Measurements from ENCODE around the gene DYRK1B. TPM values are rescaled to one million over a fixed set of nuclear protein-coding genes. Genes with fewer than 3 reads are reported as not detected.
A peak's percentile ranks its signal among the peaks of the same experiment; 100 is the strongest.

The DYRK1B gene
- total and polyA plus RNA-seq, 12 donors, result 7.3 to 43.5 (median 29.3) TPM

GRCh38 chr19:39819786-39820185 is 14.2 kb downstream of the DYRK1B start:
- 88 to 92% methylated on average over 3 of the region's 3 CpGs for WGBS, 2 donors
- DNase-seq, result no peak
- Histone ChIP-seq H3K9me3 (no peaks in the 10 kb centered on the region), H3K27me3 (no peaks in the 10 kb centered on the region), H3K27ac (no peak overlapping the region), H3K36me3 (peaks cover 0 to 22% (median 0%) of the 10 kb centered on the region in 9 donors), H3K4me3 (no peak overlapping the region), H3K4me1 (peaks cover 0 to 35% (median 13%) of the 10 kb centered on the region in 9 donors)
- intact Hi-C loops (cut with DNase I), result no loop called here
- TF ChIP-seq, protein P1, sequence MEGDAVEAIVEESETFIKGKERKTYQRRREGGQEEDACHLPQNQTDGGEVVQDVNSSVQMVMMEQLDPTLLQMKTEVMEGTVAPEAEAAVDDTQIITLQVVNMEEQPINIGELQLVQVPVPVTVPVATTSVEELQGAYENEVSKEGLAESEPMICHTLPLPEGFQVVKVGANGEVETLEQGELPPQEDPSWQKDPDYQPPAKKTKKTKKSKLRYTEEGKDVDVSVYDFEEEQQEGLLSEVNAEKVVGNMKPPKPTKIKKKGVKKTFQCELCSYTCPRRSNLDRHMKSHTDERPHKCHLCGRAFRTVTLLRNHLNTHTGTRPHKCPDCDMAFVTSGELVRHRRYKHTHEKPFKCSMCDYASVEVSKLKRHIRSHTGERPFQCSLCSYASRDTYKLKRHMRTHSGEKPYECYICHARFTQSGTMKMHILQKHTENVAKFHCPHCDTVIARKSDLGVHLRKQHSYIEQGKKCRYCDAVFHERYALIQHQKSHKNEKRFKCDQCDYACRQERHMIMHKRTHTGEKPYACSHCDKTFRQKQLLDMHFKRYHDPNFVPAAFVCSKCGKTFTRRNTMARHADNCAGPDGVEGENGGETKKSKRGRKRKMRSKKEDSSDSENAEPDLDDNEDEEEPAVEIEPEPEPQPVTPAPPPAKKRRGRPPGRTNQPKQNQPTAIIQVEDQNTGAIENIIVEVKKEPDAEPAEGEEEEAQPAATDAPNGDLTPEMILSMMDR (IDR thresholded peaks at IDR 0.05), result no peak
- ATAC-seq, result no peak

DNA sequence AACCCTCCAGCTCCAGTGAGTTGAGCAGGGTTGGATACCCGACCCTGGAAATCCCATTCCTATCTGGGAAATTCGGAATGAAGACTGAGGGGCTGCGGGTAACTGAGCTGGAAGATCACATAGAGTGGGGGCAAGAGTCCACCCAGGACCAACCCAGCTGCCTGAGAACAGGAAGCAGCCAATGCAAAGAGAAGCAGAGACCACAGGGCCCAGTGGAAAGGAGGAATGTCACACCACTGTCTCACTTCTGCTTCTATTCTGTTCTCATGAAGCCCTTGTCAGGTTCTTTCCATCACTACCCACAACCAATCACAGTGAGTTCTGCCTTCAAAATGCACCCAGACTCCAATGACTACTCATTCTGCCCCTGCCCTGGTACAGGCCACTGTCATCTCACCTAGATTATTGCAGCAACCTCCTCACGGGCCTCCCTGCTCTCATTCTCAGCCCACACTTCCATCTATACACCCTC is 15.3 kb downstream of the DYRK1B start:
- Histone ChIP-seq H3K27me3 (no peaks in the 10 kb centered on the region), H3K4me3 (no peak overlapping the region), H3K4me1 (peaks cover 0 to 29% (median 9%) of the 10 kb centered on the region in 9 donors), H3K9me3 (no peaks in the 10 kb centered on the region), H3K27ac (no peak overlapping the region), H3K36me3 (peaks cover 0 to 22% (median 0%) of the 10 kb centered on the region in 9 donors)
- WGBS, 2 donors, result 91 to 92% methylated on average over 4 of the region's 4 CpGs
- no peak for ATAC-seq
- TF ChIP-seq, protein P1 (IDR thresholded peaks at IDR 0.05), result no peak
- DNase-seq, result no peak
- intact Hi-C loops (cut with DNase I), result no loop called here

DNA sequence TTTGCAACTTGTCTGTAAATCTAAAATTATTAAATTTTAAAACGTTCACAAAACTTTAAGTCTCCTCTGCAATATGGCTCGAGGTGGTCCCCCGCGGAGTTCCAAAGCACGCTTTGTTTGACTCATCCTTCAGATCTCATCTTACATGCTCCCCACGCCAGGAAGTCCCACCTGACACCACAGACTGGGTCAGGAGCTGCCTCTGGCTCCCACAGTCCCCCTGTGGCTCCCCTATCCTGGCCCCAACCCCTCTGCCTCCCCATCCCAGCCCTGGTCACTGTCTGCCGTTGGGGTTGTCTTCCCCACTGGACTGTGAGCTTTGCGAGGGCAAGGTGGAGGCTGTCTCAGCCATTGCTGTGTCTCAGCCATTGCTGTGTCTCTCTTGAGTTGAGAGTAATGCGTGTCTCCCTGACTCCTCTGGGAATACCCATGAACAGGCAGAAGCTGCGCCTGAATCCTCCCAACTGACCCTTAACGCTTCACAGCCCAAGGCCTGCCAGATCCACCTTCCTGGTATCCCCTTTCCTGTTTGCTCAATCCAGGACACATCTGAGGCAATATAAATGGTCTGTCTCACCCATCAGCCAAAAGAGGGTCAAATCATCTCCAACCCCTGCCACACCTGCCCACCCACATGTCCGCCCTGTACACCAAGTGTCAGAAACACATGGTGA is 15.9 kb downstream of the DYRK1B start:
- Histone ChIP-seq H3K36me3 (peaks cover 0 to 22% (median 0%) of the 10 kb centered on the region in 9 donors), H3K27ac (no peak overlapping the region), H3K9me3 (no peaks in the 10 kb centered on the region), H3K4me1 (peaks cover 0 to 24% (median 7%) of the 10 kb centered on the region in 9 donors), H3K4me3 (no peak overlapping the region), H3K27me3 (no peaks in the 10 kb centered on the region)
- ATAC-seq (no peak), DNase-seq (no peak)
- TF ChIP-seq, protein P1 (IDR thresholded peaks at IDR 0.05), result no peak
- intact Hi-C loops (cut with DNase I), result no loop called here
- WGBS, 2 donors, result 91 to 93% methylated on average over 12 of the region's 12 CpGs

- 72 to 76% methylated on average over 5 of the region's 5 CpGs for WGBS, 2 donors
- peak; percentile 79 to 94 (median 88) for ATAC-seq
- H3K36me3 ChIP-seq, result peaks cover 0 to 13% (median 0%) of the 10 kb centered on the region in 9 donors
- no peaks in the 10 kb centered on the region for H3K9me3 ChIP-seq
- H3K27me3 ChIP-seq, result no peaks in the 10 kb centered on the region
- TF ChIP-seq, protein P1 (IDR thresholded peaks at IDR 0.05), result no peak
- peaks cover 0 to 18% (median 7%) of the 10 kb centered on the region in 9 donors for H3K4me1 ChIP-seq
- DNase-seq, result peak in 1 of 2 donors; percentile 24
- H3K4me3 ChIP-seq, result no peak overlapping the region
- H3K27ac ChIP-seq, result peak overlapping the region in 8 of 10 donors; percentile 2 to 83 (median 72)
- intact Hi-C loops (cut with DNase I), result no loop called here
These were observed 17.5 kb downstream of the DYRK1B start for GRCh38 chr19:39816287-39817048.

Measured in heart right ventricle (tissue), 16 donors.